Osteoblast (primary cell): ENCODE results near the gene UPP1. TPM values are rescaled to one million over a fixed set of nuclear protein-coding genes. Genes with fewer than 3 reads are reported as not detected.

Source experiments
- DNase-seq: peaks from one replicate; pipeline ENCODE4 v3.0.0; 2011; ENCODE audit warnings: low spot score, mixed read lengths; ENCODE audit not compliant: insufficient read length; ENCODE audit errors: missing footprints
- H2AFZ ChIP-seq: 2 replicates; pipeline ENCODE4 v1.6.0; 2011; ENCODE audit warnings: mild to moderate bottlenecking, low read length
- H3K27ac ChIP-seq: 2 replicates; pipeline ENCODE4 v1.5.1; 2011; ENCODE audit warnings: mild to moderate bottlenecking, low read depth, low read length, moderate library complexity
- H3K27me3 ChIP-seq: 2 replicates; pipeline ENCODE4 v1.6.0; 2012; ENCODE audit warnings: mild to moderate bottlenecking, control low read depth, inconsistent platforms, low read length, moderate library complexity; ENCODE audit not compliant: insufficient read depth
- H3K36me3 ChIP-seq: 2 replicates; pipeline ENCODE4 v1.5.1; 2011; ENCODE audit warnings: mild to moderate bottlenecking, low read length, control low read depth, moderate library complexity; ENCODE audit not compliant: insufficient read depth
- H3K4me1 ChIP-seq: 2 replicates; pipeline ENCODE4 v1.5.1; 2011; ENCODE audit warnings: mild to moderate bottlenecking, low read length, control low read depth, moderate library complexity; ENCODE audit not compliant: insufficient read depth
- H3K4me2 ChIP-seq: 2 replicates; pipeline ENCODE4 v1.6.0; 2011; ENCODE audit warnings: mild to moderate bottlenecking, low read length; ENCODE audit not compliant: insufficient read depth
- H3K4me3 ChIP-seq: fragments of 200-600 bp; sonication (generic); 3 replicates; pipeline ENCODE4 v1.5.1; 2012; ENCODE audit warnings: mild to moderate bottlenecking, low read length, inconsistent platforms; ENCODE audit not compliant: insufficient read depth
- H3K79me2 ChIP-seq: 2 replicates; pipeline ENCODE4 v1.6.0; 2012; ENCODE audit warnings: mild to moderate bottlenecking, low read length, control low read depth, inconsistent platforms; ENCODE audit not compliant: insufficient read depth
- H3K9me3 ChIP-seq: 2 replicates; pipeline ENCODE4 v1.5.1; 2011; ENCODE audit warnings: low read depth, low read length, control low read depth
- H4K20me1 ChIP-seq: 2 replicates; pipeline ENCODE4 v1.6.0; 2012; ENCODE audit warnings: mild to moderate bottlenecking, low read length, control low read depth; ENCODE audit not compliant: insufficient read depth
- total RNA-seq: library from RNA; depleted of rRNA; stranded (reverse); fragments of >200 nt; gene quantifications from 2 replicates; pipeline ENCODE4 v1.2.3, GENCODE V29; 2012
- TF ChIP-seq, protein P1 (sequence below): IDR thresholded peaks from 2 replicates; pipeline ENCODE4 v1.5.1; 2011; ENCODE audit warnings: mild to moderate bottlenecking, low read depth, low read length, moderate library complexity; ENCODE audit errors: extremely low read depth

Gene UPP1
- total RNA-seq, 1 donor: 35.5 TPM

DNA sequence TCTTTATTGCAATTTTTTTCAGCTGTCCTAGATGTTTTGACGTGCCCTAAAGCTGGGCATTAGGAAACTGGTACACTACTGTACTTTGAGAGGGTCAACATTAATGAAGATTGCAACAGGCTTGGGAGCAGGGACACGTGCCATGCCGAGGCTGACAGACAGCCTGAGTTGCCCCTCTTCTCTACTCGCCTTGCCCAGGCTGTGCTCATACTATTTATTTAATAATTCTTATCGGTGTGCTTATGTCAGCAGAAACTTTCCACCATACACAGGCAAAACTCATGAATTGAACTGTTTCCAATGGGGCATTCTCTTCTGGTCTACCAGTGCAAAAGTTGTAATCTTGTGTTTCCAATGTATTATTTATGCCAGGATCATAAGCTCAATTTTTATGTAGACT is 29.4 kb upstream of the UPP1 start:
- H2AFZ ChIP-seq: no peak overlapping the region
- H4K20me1 ChIP-seq: no peaks in the 10 kb centered on the region
- no peaks in the 10 kb centered on the region for H3K27me3 ChIP-seq
- H3K4me2 ChIP-seq: no peak overlapping the region
- no peaks in the 10 kb centered on the region for H3K4me1 ChIP-seq
- H3K4me3 ChIP-seq: no peak overlapping the region
- H3K79me2 ChIP-seq: no peaks in the 10 kb centered on the region
- DNase-seq: no peak
- H3K36me3 ChIP-seq: no peaks in the 10 kb centered on the region
- TF ChIP-seq, protein P1, sequence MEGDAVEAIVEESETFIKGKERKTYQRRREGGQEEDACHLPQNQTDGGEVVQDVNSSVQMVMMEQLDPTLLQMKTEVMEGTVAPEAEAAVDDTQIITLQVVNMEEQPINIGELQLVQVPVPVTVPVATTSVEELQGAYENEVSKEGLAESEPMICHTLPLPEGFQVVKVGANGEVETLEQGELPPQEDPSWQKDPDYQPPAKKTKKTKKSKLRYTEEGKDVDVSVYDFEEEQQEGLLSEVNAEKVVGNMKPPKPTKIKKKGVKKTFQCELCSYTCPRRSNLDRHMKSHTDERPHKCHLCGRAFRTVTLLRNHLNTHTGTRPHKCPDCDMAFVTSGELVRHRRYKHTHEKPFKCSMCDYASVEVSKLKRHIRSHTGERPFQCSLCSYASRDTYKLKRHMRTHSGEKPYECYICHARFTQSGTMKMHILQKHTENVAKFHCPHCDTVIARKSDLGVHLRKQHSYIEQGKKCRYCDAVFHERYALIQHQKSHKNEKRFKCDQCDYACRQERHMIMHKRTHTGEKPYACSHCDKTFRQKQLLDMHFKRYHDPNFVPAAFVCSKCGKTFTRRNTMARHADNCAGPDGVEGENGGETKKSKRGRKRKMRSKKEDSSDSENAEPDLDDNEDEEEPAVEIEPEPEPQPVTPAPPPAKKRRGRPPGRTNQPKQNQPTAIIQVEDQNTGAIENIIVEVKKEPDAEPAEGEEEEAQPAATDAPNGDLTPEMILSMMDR: no peak
- H3K9me3 ChIP-seq: no peaks in the 10 kb centered on the region
- H3K27ac ChIP-seq: no peak overlapping the region

DNA sequence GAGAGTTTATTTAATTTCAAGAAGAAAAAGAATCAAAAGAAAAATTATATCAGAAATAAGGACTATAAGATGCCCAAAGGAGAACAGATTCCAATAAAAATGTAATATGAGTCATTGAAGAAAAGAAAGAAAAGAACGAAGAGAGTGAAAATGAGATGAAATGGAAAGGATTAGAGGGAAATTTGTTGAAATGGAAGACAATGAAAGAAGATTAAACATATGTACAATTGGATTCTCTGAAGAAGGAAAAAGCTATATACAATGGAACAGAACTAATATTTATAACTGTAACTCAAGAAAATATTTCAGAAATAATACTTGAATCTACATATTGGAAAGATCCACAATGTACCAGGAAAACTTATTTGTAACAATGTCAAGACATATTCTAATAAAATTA is 25.1 kb upstream of the UPP1 start:
- no peak overlapping the region for H3K4me2 ChIP-seq
- H3K79me2 ChIP-seq: no peaks in the 10 kb centered on the region
- no peak overlapping the region for H2AFZ ChIP-seq
- H3K27me3 ChIP-seq: no peaks in the 10 kb centered on the region
- TF ChIP-seq, protein P1: no peak
- no peaks in the 10 kb centered on the region for H3K9me3 ChIP-seq
- no peaks in the 10 kb centered on the region for H3K4me1 ChIP-seq
- no peaks in the 10 kb centered on the region for H3K36me3 ChIP-seq
- H3K27ac ChIP-seq: no peak overlapping the region
- H4K20me1 ChIP-seq: no peaks in the 10 kb centered on the region
- H3K4me3 ChIP-seq: no peak overlapping the region
- DNase-seq: no peak

DNA sequence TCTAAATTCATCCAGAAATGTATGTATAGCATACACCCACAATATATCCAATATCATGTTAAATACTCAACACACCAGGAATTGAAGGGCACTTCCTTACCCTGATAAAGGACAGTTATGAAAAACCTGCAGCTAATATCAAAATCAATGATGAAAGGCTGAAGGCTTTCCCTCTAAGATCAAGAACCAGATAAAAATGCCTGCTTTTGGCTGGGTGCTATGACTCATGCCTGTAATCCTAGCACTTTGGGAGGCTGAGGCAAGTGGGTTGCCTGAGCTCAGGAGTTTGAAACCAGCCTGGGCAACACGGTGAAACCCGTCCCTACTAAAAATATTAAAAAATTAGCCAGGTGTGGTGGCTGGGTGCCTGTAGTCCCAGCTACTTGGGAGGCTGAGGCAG is 21.6 kb upstream of the UPP1 start:
- no peaks in the 10 kb centered on the region for H3K4me1 ChIP-seq
- DNase-seq: no peak
- no peak overlapping the region for H3K27ac ChIP-seq
- no peak overlapping the region for H3K4me3 ChIP-seq
- no peaks in the 10 kb centered on the region for H3K36me3 ChIP-seq
- TF ChIP-seq, protein P1: no peak
- no peaks in the 10 kb centered on the region for H4K20me1 ChIP-seq
- no peaks in the 10 kb centered on the region for H3K79me2 ChIP-seq
- no peaks in the 10 kb centered on the region for H3K9me3 ChIP-seq
- no peak overlapping the region for H3K4me2 ChIP-seq
- no peak overlapping the region for H2AFZ ChIP-seq
- no peaks in the 10 kb centered on the region for H3K27me3 ChIP-seq

DNA sequence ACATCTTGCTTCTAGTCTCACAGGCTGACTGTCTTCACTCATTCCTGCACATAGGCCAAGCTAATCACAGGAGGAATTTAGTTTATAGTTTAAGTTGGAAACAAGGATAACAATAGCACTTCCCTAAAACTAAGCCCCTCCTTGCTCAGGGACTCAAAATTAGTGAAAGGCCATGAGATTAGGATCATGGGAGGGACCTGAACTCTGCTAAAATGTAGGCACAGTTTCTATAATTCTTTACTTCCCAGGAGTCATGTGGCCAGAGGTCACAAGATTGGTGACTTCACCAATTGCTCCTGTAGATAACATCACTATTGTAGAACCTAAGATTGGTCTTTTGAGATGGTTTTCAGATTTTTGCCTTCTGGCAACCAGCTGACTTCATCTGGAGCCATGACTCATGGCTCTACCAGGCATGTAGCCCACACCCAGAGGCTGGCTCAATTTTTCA is 14.8 kb upstream of the UPP1 start:
- DNase-seq: no peak
- Histone ChIP-seq H3K79me2 (no peaks in the 10 kb centered on the region), H3K27me3 (no peaks in the 10 kb centered on the region), H2AFZ (peak overlapping the region; percentile 24), H3K36me3 (no peaks in the 10 kb centered on the region), H4K20me1 (no peaks in the 10 kb centered on the region), H3K27ac (no peak overlapping the region), H3K4me3 (no peak overlapping the region), H3K4me1 (peaks cover 6% of the 10 kb centered on the region), H3K4me2 (no peak overlapping the region), H3K9me3 (no peaks in the 10 kb centered on the region)
- TF ChIP-seq, protein P1: no peak
